Spleen (tissue), 11 donors: Measurements from ENCODE around the gene IL1B. TPM values are rescaled to one million over a fixed set of nuclear protein-coding genes. Genes with fewer than 3 reads are reported as not detected.

Source experiments
- DNase-seq: peaks from one replicate; pipeline ENCODE4 v3.0.0-alpha.2; 2020
- H3K27ac ChIP-seq, 8 donors: fragments of 200-600 bp; sonication (generic) in 7 of 8; 1 replicate in 4 of 8; 2 replicates in 4 of 8; pipeline versions ENCODE4 v1.5.0 to v1.8.0; 2016 to 2021; ENCODE audit warnings: inconsistent platforms in 4 of 8, mild to moderate bottlenecking in 4 of 8, moderate library complexity in 1 of 8
- H3K27me3 ChIP-seq, 7 donors: fragments of 200-600 bp; sonication (generic) in 6 of 7; replicated peaks in 1 of 7; 1 replicate in 4 of 7; 2 replicates in 3 of 7; pipeline versions ENCODE4 v1.5.0 to v1.8.0; 2016 to 2021; ENCODE audit warnings: inconsistent platforms in 3 of 7, mild to moderate bottlenecking in 1 of 7
- H3K36me3 ChIP-seq, 6 donors: fragments of 200-600 bp; sonication (generic) in 5 of 6; 1 replicate in 4 of 6; 2 replicates in 2 of 6; pipeline versions ENCODE4 v1.5.0 to v1.8.0; 2016 to 2021; ENCODE audit warnings: inconsistent platforms in 2 of 6
- H3K4me1 ChIP-seq, 6 donors: fragments of 200-600 bp; sonication (generic) in 5 of 6; 1 replicate in 3 of 6; 2 replicates in 3 of 6; pipeline versions ENCODE4 v1.5.0 to v1.8.0; 2016 to 2021; ENCODE audit warnings: inconsistent platforms in 3 of 6
- H3K4me3 ChIP-seq, 8 donors: fragments of 200-600 bp; sonication (generic) in 7 of 8; 1 replicate in 4 of 8; 2 replicates in 4 of 8; pipeline versions ENCODE4 v1.5.0 to v1.8.0; 2016 to 2021; ENCODE audit warnings: inconsistent platforms in 4 of 8, mild to moderate bottlenecking in 4 of 8, moderate library complexity in 2 of 8
- H3K9me3 ChIP-seq, 8 donors: fragments of 200-600 bp; sonication (generic) in 7 of 8; 1 replicate in 4 of 8; 2 replicates in 4 of 8; pipeline versions ENCODE4 v1.5.0 to v1.8.0; 2016 to 2021; ENCODE audit warnings: inconsistent platforms in 4 of 8
- POLR2A ChIP-seq, 3 donors: fragments of 450-650 bp; IDR thresholded peaks; one replicate each; pipeline ENCODE4 v1.5.1; 2017; ENCODE audit warnings: antibody characterized with exemption in 3 of 3, mild to moderate bottlenecking in 1 of 3
- POLR2AphosphoS5 ChIP-seq, 3 donors: sonication (generic); formaldehyde crosslinking; IDR thresholded peaks; one replicate each; pipeline ENCODE4 v1.5.1; 2017; ENCODE audit warnings: antibody characterized with exemption in 3 of 3
- WGBS, 5 donors: extraction: QIAGEN DNeasy Blood & Tissue Kit in 3 of 5; methylation state at CpG; one replicate each; pipeline versions ENCODE4 v1.1.5 to v1.1.7; 2013 to 2018; 5-methylcytosine and 5-hydroxymethylcytosine counted together
- intact Hi-C: fragments of 100-400 bp; cut with DNase I; formaldehyde crosslinking; loops from one replicate; pipeline ENCODE4 v1.15.0; 2023; ENCODE audit warnings: low total_unique reads
- polyA plus RNA-seq, 3 donors: library from polyadenylated mRNA; stranded (reverse); fragments of 200-250 nt; gene quantifications; one replicate each; pipeline ENCODE4 v1.2.1, GENCODE V29; 2013
- total RNA-seq, 7 donors: library from RNA; depleted of rRNA in 3 of 7; stranded (reverse); fragments of >200 nt in 3 of 7; fragmentation: NEBNext Ultra II Directional in 4 of 7; extraction: Animal tissue kit (Norgen Biotek cat#: 25700) in 4 of 7; gene quantifications; one replicate each; pipeline versions ENCODE4 v1.1.0 to v1.2.1, GENCODE V29; 2016 to 2021
- TF ChIP-seq, protein P1 (sequence below), 11 experiments: fragments of 200-600 bp in 7 of 11; fragments of 450-650 bp in 4 of 11; sonication (generic) in 4 of 11; IDR thresholded peaks in 8 of 11; conservative IDR thresholded peaks in 3 of 11; 1 replicate in 7 of 11; 2 replicates in 4 of 11; pipeline versions ENCODE4 v1.4.0 to v1.8.0; 2016 to 2021; ENCODE audit warnings: antibody characterized with exemption in 11 of 11, inconsistent platforms in 4 of 11, mild to moderate bottlenecking in 1 of 11
- donor health status: healthy with polysubstance abuse.
- donor health status: DM: no; HTN: no; CAD: no; lungs with moderate emphysema.
- donor health status: DM: no; HTN: no; CAD: no.
- donor health status: Bipolar disorder and iron deficiency.
- donor health status: healthy.
- donor health status: DM: no; HTN: no; CAD: no.
- donor health status: DM: yes; HTN: yes; CAD: no.

Gene IL1B
- total and polyA plus RNA-seq, 10 donors, result 3.4 to 81.9 (median 11.5) TPM

DNA sequence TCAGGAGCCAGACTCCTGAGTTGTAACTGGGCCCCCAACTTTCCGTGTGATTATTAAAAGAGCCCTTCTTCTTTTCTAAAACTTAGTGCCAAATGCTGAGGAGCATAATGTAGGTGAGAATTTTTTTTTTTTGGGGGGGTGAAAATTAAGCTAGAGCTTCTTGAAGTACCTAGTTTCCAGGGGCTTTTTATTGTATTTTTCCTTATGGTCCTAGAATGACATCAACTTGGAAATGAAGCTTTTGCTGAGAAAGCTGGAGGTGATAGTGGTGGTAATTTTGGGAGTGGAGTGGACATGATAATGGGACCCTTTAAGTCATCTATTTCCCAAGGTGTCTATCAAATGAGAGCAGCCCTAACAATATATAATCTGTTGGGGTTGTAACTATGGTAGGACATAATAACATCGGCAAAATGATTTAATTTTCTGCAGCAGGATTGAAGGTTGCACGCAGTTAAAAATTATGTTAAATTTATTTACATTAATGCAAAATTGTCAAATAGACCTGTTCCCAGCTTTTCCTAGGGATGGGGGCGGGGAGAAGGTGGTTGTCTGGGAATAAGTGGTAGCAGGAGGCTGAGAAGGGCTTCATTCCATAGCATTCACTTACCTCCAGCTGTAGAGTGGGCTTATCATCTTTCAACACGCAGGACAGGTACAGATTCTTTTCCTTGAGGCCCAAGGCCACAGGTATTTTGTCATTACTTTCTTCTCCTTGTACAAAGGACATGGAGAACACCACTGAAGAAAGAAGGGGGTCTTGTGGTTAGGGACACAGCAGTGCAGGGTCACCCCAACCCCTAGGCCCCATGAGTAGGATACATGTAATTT, 5.7 kb downstream of the IL1B start:
- no peaks in the 10 kb centered on the region for H3K9me3 ChIP-seq
- TF ChIP-seq, protein P1, sequence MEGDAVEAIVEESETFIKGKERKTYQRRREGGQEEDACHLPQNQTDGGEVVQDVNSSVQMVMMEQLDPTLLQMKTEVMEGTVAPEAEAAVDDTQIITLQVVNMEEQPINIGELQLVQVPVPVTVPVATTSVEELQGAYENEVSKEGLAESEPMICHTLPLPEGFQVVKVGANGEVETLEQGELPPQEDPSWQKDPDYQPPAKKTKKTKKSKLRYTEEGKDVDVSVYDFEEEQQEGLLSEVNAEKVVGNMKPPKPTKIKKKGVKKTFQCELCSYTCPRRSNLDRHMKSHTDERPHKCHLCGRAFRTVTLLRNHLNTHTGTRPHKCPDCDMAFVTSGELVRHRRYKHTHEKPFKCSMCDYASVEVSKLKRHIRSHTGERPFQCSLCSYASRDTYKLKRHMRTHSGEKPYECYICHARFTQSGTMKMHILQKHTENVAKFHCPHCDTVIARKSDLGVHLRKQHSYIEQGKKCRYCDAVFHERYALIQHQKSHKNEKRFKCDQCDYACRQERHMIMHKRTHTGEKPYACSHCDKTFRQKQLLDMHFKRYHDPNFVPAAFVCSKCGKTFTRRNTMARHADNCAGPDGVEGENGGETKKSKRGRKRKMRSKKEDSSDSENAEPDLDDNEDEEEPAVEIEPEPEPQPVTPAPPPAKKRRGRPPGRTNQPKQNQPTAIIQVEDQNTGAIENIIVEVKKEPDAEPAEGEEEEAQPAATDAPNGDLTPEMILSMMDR (IDR thresholded peaks at IDR 0.05 in 8 of 11, conservative IDR thresholded peaks at IDR 0.05 in 3 of 11), result no peak
- TF ChIP-seq POLR2AphosphoS5 (IDR thresholded peaks at IDR 0.05) (no peak), POLR2A (IDR thresholded peaks at IDR 0.05) (no peak)
- peaks cover 0 to 42% (median 0%) of the 10 kb centered on the region in 6 donors for H3K36me3 ChIP-seq
- no peak for DNase-seq
- no peak overlapping the region for H3K4me3 ChIP-seq
- H3K4me1 ChIP-seq, result peaks cover 9 to 47% (median 21%) of the 10 kb centered on the region in 6 donors
- WGBS, 5 donors, result 63 to 78% (median 72%) methylated on average over 5 of the region's 5 CpGs
- H3K27ac ChIP-seq, result no peak overlapping the region
- H3K27me3 ChIP-seq, result no peaks in the 10 kb centered on the region
- intact Hi-C loops, result no loop called here

DNA sequence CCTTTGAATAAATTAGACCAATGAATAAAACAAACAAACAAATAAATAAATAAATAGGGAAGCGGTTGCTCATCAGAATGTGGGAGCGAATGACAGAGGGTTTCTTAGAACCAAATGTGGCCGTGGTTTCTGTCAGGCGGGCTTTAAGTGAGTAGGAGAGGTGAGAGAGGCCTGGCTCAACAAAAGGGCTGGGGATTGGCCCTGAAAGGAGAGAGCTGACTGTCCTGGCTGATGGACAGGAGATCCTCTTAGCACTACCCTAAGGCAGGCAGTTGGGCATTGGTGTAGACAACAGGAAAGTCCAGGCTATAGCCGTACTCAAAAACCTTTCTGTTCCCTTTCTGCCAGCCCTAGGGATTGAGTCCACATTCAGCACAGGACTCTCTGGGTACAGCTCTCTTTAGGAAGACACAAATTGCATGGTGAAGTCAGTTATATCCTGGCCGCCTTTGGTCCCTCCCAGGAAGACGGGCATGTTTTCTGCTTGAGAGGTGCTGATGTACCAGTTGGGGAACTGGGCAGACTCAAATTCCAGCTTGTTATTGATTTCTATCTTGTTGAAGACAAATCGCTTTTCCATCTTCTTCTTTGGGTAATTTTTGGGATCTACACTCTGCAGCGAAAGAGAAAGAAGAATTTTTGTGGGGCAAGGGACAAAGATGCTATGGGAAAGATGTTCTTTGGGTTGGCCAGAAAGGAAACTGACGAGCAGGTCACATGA, 6.5 kb downstream of the IL1B start:
- no peak for DNase-seq
- 91 to 96% (median 93%) methylated on average over 10 of the region's 10 CpGs for WGBS, 5 donors
- H3K27ac ChIP-seq, result no peak overlapping the region
- no peaks in the 10 kb centered on the region for H3K9me3 ChIP-seq
- no peaks in the 10 kb centered on the region for H3K27me3 ChIP-seq
- TF ChIP-seq, protein P1 (IDR thresholded peaks at IDR 0.05 in 8 of 11, conservative IDR thresholded peaks at IDR 0.05 in 3 of 11), result no peak
- no peak for TF ChIP-seq POLR2A (IDR thresholded peaks at IDR 0.05)
- no peak for TF ChIP-seq POLR2AphosphoS5 (IDR thresholded peaks at IDR 0.05)
- H3K36me3 ChIP-seq, result peaks cover 0 to 42% (median 0%) of the 10 kb centered on the region in 6 donors
- intact Hi-C loops, result no loop called here
- H3K4me1 ChIP-seq, result peaks cover 9 to 40% (median 17%) of the 10 kb centered on the region in 6 donors
- no peak overlapping the region for H3K4me3 ChIP-seq

DNA sequence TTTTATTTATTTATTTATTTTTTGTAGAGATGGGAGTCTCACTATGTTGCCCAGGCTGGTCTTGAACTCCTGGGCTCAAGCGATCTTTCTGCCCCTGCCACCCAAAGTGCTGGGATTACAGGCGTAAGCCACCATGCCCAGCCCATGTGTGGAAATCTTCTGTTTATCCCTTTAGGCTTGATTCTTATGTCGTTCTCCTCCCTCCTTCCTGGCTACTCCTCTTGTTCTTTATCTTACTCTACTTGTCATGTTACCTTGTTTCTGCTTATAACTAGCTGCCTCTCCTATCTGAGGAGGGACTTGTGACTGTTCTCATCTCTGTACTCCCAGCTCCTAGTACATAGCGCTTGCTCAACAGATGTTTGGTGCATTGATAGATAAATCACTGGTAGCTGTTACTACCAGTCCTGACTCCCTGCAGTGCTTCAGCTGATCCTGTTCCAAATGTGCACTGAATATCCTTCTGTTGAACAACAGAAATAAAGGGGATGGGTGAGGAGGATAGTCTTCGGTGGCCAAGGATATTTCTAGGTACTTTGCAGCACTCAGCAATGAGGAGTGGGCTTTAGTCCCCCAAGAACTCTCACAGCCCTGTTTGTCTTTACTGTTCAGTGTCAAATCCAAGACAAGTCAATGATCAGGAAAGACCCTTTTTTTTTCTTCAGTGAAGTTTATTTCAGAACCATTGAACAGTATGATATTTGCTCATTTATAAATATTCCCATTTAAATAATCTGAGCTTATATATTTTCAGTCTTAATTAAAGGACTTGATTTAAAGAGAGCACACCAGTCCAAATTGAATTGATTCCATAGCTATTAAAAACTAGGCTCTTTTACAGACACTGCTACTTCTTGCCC, 7.2 kb downstream of the IL1B start:
- DNase-seq, result no peak
- Histone ChIP-seq H3K27ac (no peak overlapping the region), H3K4me3 (no peak overlapping the region), H3K4me1 (peaks cover 6 to 32% (median 13%) of the 10 kb centered on the region in 6 donors), H3K36me3 (peaks cover 0 to 42% (median 0%) of the 10 kb centered on the region in 6 donors), H3K9me3 (no peaks in the 10 kb centered on the region), H3K27me3 (no peaks in the 10 kb centered on the region)
- WGBS, 5 donors, result 84 to 93% (median 90%) methylated on average over 5 of the region's 5 CpGs
- intact Hi-C loops, result no loop called here
- no peak for TF ChIP-seq POLR2A (IDR thresholded peaks at IDR 0.05)
- TF ChIP-seq, protein P1 (IDR thresholded peaks at IDR 0.05 in 8 of 11, conservative IDR thresholded peaks at IDR 0.05 in 3 of 11), result no peak
- TF ChIP-seq POLR2AphosphoS5 (IDR thresholded peaks at IDR 0.05), result no peak
